GM12878 (cell line): ENCODE results near the gene ICA1. TPM values are rescaled to one million over a fixed set of nuclear protein-coding genes. Genes with fewer than 3 reads are reported as not detected.

Source experiments
- ATAC-seq: fragments of 200-7000 bp; cut with Tn5 transposase; 3 replicates; pipeline ENCODE4 v1.9.1; 2020; ENCODE audit warnings: mild to moderate bottlenecking, moderate library complexity
- BruUV-seq: library from RNA; stranded (reverse); fragments of 400-500 nt; replicated peaks from 2 replicates; lab custom pipeline; 2021; lab: Mats Ljungman, UMichigan
- CTCF ChIA-PET: fragments of 300-600 bp; sonication (Branson Sonifier 250); formaldehyde crosslinking; extraction: SDS; loops from one replicate; lab custom pipeline; 2021; ENCODE audit warnings: inconsistent platforms; lab: Yijun Ruan, JAX
- POLR2A ChIA-PET: fragments of 350-600 bp; formaldehyde crosslinking; extraction: SDS; loops from one replicate; lab custom pipeline; 2021; ENCODE audit warnings: inconsistent platforms; lab: Charles Lee
- RAD21 ChIA-PET: fragments of 300-600 bp; sonication (Branson Sonifier 250); formaldehyde crosslinking; loops from one replicate; lab custom pipeline; 2023; ENCODE audit warnings: antibody characterized with exemption; ENCODE audit not compliant: unreplicated experiment; lab: Charles Lee
- SMC1A ChIA-PET: fragments of 300-600 bp; sonication (Branson Sonifier 250); formaldehyde crosslinking; loops from one replicate; lab custom pipeline; 2023; ENCODE audit not compliant: unreplicated experiment, uncharacterized antibody; lab: Charles Lee
- DNase-seq: peaks from one replicate; pipeline ENCODE4 v3.0.0-alpha.2; 2011; ENCODE audit warnings: low read depth, low spot score
- FAIRE-seq: peaks from 3 replicates; lab custom pipeline; 2011; peaks lifted over from hg19 to GRCh38; lab: Jason Lieb, UNC
- H2AFZ ChIP-seq: 2 replicates; pipeline ENCODE4 v1.6.0; 2011; ENCODE audit warnings: low read depth, low read length, control low read depth; ENCODE audit not compliant: control insufficient read depth
- H3K27ac ChIP-seq: 2 replicates; pipeline ENCODE4 v1.5.1; 2011; ENCODE audit warnings: control low read depth; ENCODE audit not compliant: control insufficient read depth, insufficient read depth
- H3K27me3 ChIP-seq, 2 experiments: replicated peaks in 1 of 2; 2 replicates each; pipeline versions ENCODE4 v1.6.0 to v1.6.1; 2011; ENCODE audit warnings: low read length in 1 of 2; ENCODE audit not compliant: control insufficient read depth in 2 of 2, insufficient read depth in 2 of 2
- H3K36me3 ChIP-seq, 2 experiments: 2 replicates each; pipeline ENCODE4 v1.5.1; 2011; ENCODE audit warnings: low read length in 1 of 2; ENCODE audit not compliant: control insufficient read depth in 2 of 2, insufficient read depth in 2 of 2
- H3K4me1 ChIP-seq: 2 replicates; pipeline ENCODE4 v1.6.1; 2011; ENCODE audit warnings: mild to moderate bottlenecking, low read length, moderate library complexity, mixed read lengths; ENCODE audit not compliant: control insufficient read depth, insufficient read depth
- H3K4me2 ChIP-seq: 2 replicates; pipeline ENCODE4 v1.6.0; 2011; ENCODE audit warnings: control low read depth; ENCODE audit not compliant: control insufficient read depth, insufficient read depth
- H3K4me3 ChIP-seq: fragments of 200-600 bp; sonication (generic); 2 replicates; pipeline ENCODE4 v1.5.1; 2016
- H3K79me2 ChIP-seq: 2 replicates; pipeline ENCODE4 v1.6.0; 2011; ENCODE audit warnings: low read length; ENCODE audit not compliant: control insufficient read depth, insufficient read depth
- H3K9ac ChIP-seq: 2 replicates; pipeline ENCODE4 v1.8.0; 2011; ENCODE audit warnings: low read length, control low read depth, mixed read lengths; ENCODE audit not compliant: control insufficient read depth, insufficient read depth
- H3K9me3 ChIP-seq: replicated peaks from 3 replicates; pipeline ENCODE4 v1.5.1; 2011; ENCODE audit warnings: mild to moderate bottlenecking, low read length; ENCODE audit not compliant: control insufficient read depth, insufficient read depth
- H4K20me1 ChIP-seq: 2 replicates; pipeline ENCODE4 v1.6.0; 2011; ENCODE audit not compliant: control insufficient read depth, insufficient read depth
- ATF7 ChIP-seq: fragments of 450-650 bp; IDR thresholded peaks from 2 replicates; pipeline ENCODE4 v1.6.1; 2016; ENCODE audit warnings: low read depth, mild to moderate bottlenecking
- NFYB ChIP-seq: IDR thresholded peaks from 2 replicates; pipeline ENCODE4 v1.6.1; 2011; ENCODE audit warnings: low read depth, mild to moderate bottlenecking, low read length, improper control_type of control experiment, moderate library complexity; ENCODE audit not compliant: insufficient read depth
- WGBS: methylation state at CpG from one replicate; pipeline ENCODE4 v1.1.6; 2016; ENCODE audit warnings: low lambda C conversion rate; ENCODE audit not compliant: insufficient replicate concordance, insufficient coverage; ENCODE audit errors: missing lambda C conversion rate; 5-methylcytosine and 5-hydroxymethylcytosine counted together
- in situ Hi-C: fragments of 300-500 bp; cut with MboI; formaldehyde crosslinking; loops from 9 replicates; pipeline ENCODE4 v1.14.3; 2018; ENCODE audit warnings: mixed read lengths
- intact Hi-C: fragments of 100-400 bp; cut with micrococcal nuclease; formaldehyde crosslinking; loops from one replicate; pipeline ENCODE4 v1.14.2; 2022; ENCODE audit not compliant: unreplicated experiment
- polyA plus RNA-seq, 11 experiments: library from polyadenylated mRNA; depleted of rRNA in 4 of 11; unstranded in 6 of 11; stranded (reverse) in 5 of 11; fragments of >200 nt; fragmentation: Nextera tagmentation in 4 of 11; fragmentation: Illumina TruSeq in 1 of 11; extraction: Ambion mirVana in 4 of 11; extraction: Trizol in 1 of 11; gene quantifications; 1 replicate in 1 of 11; 2 replicates in 10 of 11; pipeline versions ENCODE4 v1.2.1 to v1.2.3, GENCODE V29; 2011 to 2016; ENCODE audit warnings: inconsistent platforms in 2 of 11, missing spikeins in 2 of 11, low read depth in 1 of 11
- total RNA-seq, 4 experiments: library from RNA; depleted of rRNA in 3 of 4; stranded (reverse); fragments of >200 nt in 3 of 4; fragmentation: Illumina TruSeq in 1 of 4; extraction: Trizol in 1 of 4; gene quantifications; 2 replicates each; pipeline versions ENCODE4 v1.2.1 to v1.2.3, GENCODE V29; 2013 to 2021
- TF ChIP-seq, protein P1 (sequence below): fragments of 450-650 bp; conservative IDR thresholded peaks from 2 replicates; pipeline ENCODE4 v1.6.1; 2017; ENCODE audit warnings: mild to moderate bottlenecking, moderate library complexity
- TF ChIP-seq, protein P2 (sequence below): IDR thresholded peaks from 2 replicates; pipeline ENCODE4 v1.6.1; 2012; ENCODE audit warnings: low read length, inconsistent platforms

The ICA1 gene
- total and polyA plus RNA-seq, 10 of the 15 experiments (the other 5 are each of a cell fraction or from before 2014, with no cell fraction given): 1.3 to 35.1 (median 3.3) TPM

DNA sequence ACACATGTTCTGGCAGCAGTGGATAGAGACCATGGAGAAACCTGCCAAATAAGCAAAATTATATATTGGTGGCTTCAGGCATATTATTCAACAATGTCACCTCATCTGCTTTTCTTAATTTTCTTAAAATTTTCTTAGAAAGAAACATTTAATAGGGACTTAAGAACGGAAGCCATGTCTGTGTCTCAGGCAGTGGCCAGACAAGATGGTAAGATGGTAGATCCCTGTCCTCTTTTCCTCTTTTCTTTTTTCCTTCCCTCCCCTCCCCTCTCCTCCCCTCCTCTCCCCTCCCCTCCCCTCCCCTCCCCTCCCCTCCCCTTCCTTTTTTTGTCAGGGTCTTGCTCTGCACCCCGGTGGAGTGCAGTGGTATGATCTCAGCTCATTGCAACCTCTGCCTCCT lies 24.2 kb upstream of the ICA1 start:
- in situ Hi-C loops: no loop called here
- intact Hi-C loops: no loop called here
- H3K4me3 ChIP-seq: no peak overlapping the region
- ChIA-PET POLR2A (no interaction called here), RAD21 (no interaction called here), SMC1A (no interaction called here), CTCF (interaction anchor here (1.5 kb wide), 1 partner anchor 10 kb away, joined by 9 read pairs; no protein-coding TSS in a partner anchor)
- TF ChIP-seq NFYB: no peak
- TF ChIP-seq, protein P1, sequence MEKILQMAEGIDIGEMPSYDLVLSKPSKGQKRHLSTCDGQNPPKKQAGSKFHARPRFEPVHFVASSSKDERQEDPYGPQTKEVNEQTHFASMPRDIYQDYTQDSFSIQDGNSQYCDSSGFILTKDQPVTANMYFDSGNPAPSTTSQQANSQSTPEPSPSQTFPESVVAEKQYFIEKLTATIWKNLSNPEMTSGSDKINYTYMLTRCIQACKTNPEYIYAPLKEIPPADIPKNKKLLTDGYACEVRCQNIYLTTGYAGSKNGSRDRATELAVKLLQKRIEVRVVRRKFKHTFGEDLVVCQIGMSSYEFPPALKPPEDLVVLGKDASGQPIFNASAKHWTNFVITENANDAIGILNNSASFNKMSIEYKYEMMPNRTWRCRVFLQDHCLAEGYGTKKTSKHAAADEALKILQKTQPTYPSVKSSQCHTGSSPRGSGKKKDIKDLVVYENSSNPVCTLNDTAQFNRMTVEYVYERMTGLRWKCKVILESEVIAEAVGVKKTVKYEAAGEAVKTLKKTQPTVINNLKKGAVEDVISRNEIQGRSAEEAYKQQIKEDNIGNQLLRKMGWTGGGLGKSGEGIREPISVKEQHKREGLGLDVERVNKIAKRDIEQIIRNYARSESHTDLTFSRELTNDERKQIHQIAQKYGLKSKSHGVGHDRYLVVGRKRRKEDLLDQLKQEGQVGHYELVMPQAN: no peak
- no peak for TF ChIP-seq ATF7
- TF ChIP-seq, protein P2, sequence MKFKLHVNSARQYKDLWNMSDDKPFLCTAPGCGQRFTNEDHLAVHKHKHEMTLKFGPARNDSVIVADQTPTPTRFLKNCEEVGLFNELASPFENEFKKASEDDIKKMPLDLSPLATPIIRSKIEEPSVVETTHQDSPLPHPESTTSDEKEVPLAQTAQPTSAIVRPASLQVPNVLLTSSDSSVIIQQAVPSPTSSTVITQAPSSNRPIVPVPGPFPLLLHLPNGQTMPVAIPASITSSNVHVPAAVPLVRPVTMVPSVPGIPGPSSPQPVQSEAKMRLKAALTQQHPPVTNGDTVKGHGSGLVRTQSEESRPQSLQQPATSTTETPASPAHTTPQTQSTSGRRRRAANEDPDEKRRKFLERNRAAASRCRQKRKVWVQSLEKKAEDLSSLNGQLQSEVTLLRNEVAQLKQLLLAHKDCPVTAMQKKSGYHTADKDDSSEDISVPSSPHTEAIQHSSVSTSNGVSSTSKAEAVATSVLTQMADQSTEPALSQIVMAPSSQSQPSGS: no peak
- H3K79me2 ChIP-seq: no peaks in the 10 kb centered on the region
- DNase-seq (no peak), FAIRE-seq (no peak), ATAC-seq (no peak)
- H4K20me1 ChIP-seq: no peaks in the 10 kb centered on the region
- H3K9ac ChIP-seq: no peak overlapping the region
- H3K4me2 ChIP-seq: no peak overlapping the region
- no peak overlapping the region for H3K27ac ChIP-seq
- H3K27me3 ChIP-seq: no peaks in the 10 kb centered on the region; a peak in 2 of 4 replicates
- BruUV-seq: no TSS peak
- WGBS: 80% methylated on average over 1 of the region's 2 CpGs
- no peak overlapping the region for H2AFZ ChIP-seq
- no peaks in the 10 kb centered on the region for H3K36me3 ChIP-seq
- H3K9me3 ChIP-seq: no peaks in the 10 kb centered on the region
- H3K4me1 ChIP-seq: no peaks in the 10 kb centered on the region
